ENCODE measurements around the gene LEPROT. TPM values are rescaled to one million over a fixed set of nuclear protein-coding genes. Genes with fewer than 3 reads are reported as not detected.

LEPROT gene
- total RNA-seq, 4 donors from 2014 or later: 70.1 to 159 (median 94.2) TPM

DNA sequence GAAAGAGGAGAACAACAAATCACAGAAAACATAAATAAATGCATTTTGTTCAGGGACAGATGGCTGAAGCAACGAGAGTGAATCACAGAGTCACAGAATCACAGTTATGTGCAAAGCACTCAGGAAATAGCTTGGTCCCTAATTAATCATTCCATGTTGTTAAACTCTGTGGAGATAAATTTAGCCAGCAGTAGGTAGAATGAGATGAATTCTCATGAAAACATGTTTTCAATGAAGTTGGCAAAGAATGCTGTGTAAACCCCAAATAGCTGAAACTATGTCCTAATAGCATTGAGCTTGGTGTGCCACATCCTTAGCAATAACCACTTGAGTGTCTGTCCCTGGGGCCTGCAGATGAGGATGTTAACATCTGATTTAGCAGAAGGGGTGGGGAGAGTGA, 20.4 kb downstream of the LEPROT start:
- Histone ChIP-seq H3K27me3 (no peaks in the 10 kb centered on the region), H3K4me1 (no peaks in the 10 kb centered on the region), H3K4me3 (replicated peaks in 1 of 3) (no peak overlapping the region), H3K27ac (no peak overlapping the region), H3K36me3 (no peaks in the 10 kb centered on the region), H3K9me3 (no peaks in the 10 kb centered on the region)
- no peak for TF ChIP-seq POLR2A (IDR thresholded peaks at IDR 0.05)
- TF ChIP-seq CTCF (IDR thresholded peaks at IDR 0.05): no peak
- 70 to 78% methylated on average over 1 of the region's 1 CpG for WGBS, 2 donors
- no peak for DNase-seq
- intact Hi-C loops (cut with DNase I): no loop called here

DNA sequence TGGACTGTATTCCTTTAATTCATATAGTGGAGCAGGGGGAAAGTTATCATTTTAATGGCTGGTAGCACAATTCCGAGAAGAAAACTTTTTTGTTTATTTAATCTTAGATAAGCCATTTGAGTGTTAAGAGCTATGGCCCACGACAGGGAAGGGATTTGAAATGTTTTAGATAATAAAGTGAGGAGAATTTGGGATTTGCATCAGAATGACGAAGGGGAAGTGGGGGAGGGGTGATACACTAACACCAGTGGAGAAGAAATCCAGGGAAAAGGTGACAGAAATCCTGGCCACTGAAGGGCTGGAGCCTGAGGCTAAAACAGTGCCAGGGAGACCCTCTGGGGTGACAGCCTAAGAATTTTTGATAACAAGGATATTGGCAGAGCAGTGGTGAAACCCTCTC, 21.0 kb downstream of the LEPROT start:
- Histone ChIP-seq H3K4me3 (replicated peaks in 1 of 3) (no peak overlapping the region), H3K27ac (no peak overlapping the region), H3K4me1 (no peaks in the 10 kb centered on the region), H3K27me3 (no peaks in the 10 kb centered on the region), H3K9me3 (no peaks in the 10 kb centered on the region), H3K36me3 (no peaks in the 10 kb centered on the region)
- TF ChIP-seq POLR2A (IDR thresholded peaks at IDR 0.05) (no peak), CTCF (IDR thresholded peaks at IDR 0.05) (no peak)
- intact Hi-C loops (cut with DNase I): no loop called here
- DNase-seq: no peak
- 36 to 43% methylated on average over 3 of the region's 3 CpGs for WGBS, 2 donors

GRCh38 chr1:65442442-65442841, 22.0 kb downstream of the LEPROT start:
- Histone ChIP-seq H3K27me3 (no peaks in the 10 kb centered on the region), H3K27ac (no peak overlapping the region), H3K4me1 (no peaks in the 10 kb centered on the region), H3K9me3 (no peaks in the 10 kb centered on the region), H3K36me3 (no peaks in the 10 kb centered on the region), H3K4me3 (replicated peaks in 1 of 3) (no peak overlapping the region)
- 86 to 89% methylated on average over 1 of the region's 1 CpG for WGBS, 2 donors
- no peak for DNase-seq
- TF ChIP-seq POLR2A (IDR thresholded peaks at IDR 0.05) (no peak), CTCF (IDR thresholded peaks at IDR 0.05) (no peak)
- intact Hi-C loops (cut with DNase I): no loop called here

DNA sequence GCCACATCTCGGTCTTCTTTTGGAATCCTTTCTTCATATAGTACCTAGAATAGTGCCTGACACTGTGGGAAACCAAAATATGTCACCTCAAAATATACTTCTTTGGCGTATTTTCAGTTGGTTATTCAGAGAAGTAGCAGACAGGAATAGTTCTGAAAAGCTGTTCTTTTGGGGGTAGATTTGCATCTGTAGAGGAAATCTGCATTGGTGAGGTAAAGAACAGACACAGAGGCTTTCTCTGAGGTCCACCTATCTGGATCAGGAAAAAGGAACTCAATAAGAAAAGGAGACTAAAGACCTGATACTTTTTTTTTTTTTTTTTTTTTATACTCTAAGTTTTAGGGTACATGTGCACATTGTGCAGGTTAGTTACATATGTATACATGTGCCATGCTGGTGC, 23.2 kb downstream of the LEPROT start:
- Histone ChIP-seq H3K36me3 (no peaks in the 10 kb centered on the region), H3K27ac (no peak overlapping the region), H3K4me3 (replicated peaks in 1 of 3) (no peak overlapping the region), H3K9me3 (no peaks in the 10 kb centered on the region), H3K27me3 (no peaks in the 10 kb centered on the region), H3K4me1 (no peaks in the 10 kb centered on the region)
- no peak for TF ChIP-seq POLR2A (IDR thresholded peaks at IDR 0.05)
- no peak for TF ChIP-seq CTCF (IDR thresholded peaks at IDR 0.05)
- intact Hi-C loops (cut with DNase I): no loop called here
- WGBS, 2 donors: 85 to 94% methylated on average over 2 of the region's 2 CpGs
- no peak for DNase-seq

- Histone ChIP-seq H3K4me3 (replicated peaks in 1 of 3) (no peak overlapping the region), H3K27me3 (no peaks in the 10 kb centered on the region), H3K4me1 (no peaks in the 10 kb centered on the region), H3K9me3 (no peaks in the 10 kb centered on the region), H3K27ac (no peak overlapping the region), H3K36me3 (no peaks in the 10 kb centered on the region)
- WGBS, 2 donors: 81 to 88% methylated on average over 4 of the region's 5 CpGs
- TF ChIP-seq CTCF (IDR thresholded peaks at IDR 0.05): no peak
- DNase-seq: no peak
- intact Hi-C loops (cut with DNase I): no loop called here
These were observed 23.7 kb downstream of the LEPROT start for GRCh38 chr1:65444128-65444640.
